ENCODE data around the gene C12orf43.

The C12orf43 gene

GRCh38 chr12:120999191-121000120 lies 16.8 kb downstream of the C12orf43 start:
- DNase-seq (ENCODE audit: low spot score): no peak

GRCh38 chr12:120998435-120998834 lies 17.9 kb downstream of the C12orf43 start:
- no peak for DNase-seq (ENCODE audit: low spot score)

DNA sequence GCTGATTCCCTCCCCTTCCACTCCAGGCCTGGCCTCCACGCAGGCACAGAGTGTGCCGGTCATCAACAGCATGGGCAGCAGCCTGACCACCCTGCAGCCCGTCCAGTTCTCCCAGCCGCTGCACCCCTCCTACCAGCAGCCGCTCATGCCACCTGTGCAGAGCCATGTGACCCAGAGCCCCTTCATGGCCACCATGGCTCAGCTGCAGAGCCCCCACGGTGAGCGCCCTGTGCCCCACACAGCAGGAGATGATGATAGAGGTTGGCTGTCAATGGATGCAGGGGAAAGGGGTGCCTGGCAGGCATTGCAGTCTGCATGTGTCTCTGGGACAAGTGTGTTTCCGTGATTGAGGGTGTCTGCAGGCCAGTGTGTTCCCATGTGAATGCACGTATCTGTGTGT lies 18.8 kb downstream of the C12orf43 start:
- no peak for DNase-seq (ENCODE audit: low spot score)

DNA sequence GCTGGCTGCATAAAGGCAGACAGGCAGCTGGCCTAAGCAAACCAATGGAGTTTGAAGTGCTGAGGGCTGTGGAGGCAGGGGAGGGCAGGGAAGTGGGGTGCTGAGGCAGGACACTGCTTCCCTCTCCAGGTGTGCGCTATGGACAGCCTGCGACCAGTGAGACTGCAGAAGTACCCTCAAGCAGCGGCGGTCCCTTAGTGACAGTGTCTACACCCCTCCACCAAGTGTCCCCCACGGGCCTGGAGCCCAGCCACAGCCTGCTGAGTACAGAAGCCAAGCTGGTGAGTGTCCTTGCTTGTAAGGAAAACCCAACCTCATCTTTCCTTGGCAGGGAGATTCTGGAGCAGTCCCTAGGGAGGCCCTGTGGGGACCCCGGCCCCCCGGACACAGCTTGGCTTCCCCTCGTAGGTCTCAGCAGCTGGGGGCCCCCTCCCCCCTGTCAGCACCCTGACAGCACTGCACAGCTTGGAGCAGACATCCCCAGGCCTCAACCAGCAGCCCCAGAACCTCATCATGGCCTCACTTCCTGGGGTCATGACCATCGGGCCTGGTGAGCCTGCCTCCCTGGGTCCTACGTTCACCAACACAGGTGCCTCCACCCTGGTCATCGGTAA lies 20.0 kb downstream of the C12orf43 start:
- DNase-seq (ENCODE audit: low spot score): no peak

DNA sequence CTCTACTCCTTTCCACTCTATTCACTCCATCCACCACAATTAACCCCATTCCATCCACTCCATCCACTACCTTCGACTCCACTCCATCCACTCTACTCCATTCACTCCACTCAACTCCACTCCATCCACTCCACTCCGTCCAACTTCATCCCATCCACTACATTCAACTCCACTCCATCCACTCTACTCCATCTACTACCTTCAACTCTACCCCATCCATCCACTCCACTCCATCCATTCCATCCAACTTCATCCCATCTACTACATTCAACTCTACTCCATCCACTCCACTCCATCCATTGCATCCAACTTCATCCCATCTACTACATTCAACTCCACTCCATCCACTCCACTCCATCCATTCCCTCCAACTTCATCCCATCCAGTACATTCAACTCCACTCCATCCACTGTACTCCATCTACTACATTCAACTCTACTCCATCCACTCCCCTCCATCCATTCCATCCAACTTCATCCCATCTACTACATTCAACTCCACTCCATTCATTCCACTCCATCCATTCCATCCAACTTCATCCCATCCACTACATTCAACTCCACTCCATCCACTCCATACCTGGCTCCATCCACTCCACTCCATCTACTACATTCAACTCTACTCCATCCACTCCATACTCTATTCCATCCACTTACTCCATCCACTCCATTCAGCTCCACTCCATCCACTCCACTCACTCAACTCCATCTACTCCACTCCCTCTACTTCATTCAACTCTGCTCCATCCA lies 21.5 kb downstream of the C12orf43 start:
- DNase-seq (ENCODE audit: low spot score): no peak

GRCh38 chr12:120994059-120994458 lies 22.2 kb downstream of the C12orf43 start:
- DNase-seq (ENCODE audit: low spot score): no peak

DNA sequence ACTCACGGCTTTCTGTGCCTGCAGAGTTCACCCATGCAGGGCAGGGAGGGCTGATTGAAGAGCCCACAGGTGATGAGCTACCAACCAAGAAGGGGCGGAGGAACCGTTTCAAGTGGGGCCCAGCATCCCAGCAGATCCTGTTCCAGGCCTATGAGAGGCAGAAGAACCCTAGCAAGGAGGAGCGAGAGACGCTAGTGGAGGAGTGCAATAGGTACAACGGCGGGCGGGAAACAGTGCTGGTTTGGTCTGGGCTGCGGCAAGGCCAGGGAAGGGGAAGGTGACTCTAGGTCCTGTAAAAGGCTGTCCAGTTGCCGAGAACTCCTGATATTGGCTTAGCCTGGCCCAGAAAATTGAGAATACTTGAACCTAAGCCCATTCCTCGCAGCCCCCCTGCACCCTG lies 22.8 kb downstream of the C12orf43 start:
- DNase-seq (ENCODE audit: low spot score): no peak

GRCh38 chr12:120992989-120993388 lies 23.3 kb downstream of the C12orf43 start:
- DNase-seq (ENCODE audit: low spot score): no peak

DNA sequence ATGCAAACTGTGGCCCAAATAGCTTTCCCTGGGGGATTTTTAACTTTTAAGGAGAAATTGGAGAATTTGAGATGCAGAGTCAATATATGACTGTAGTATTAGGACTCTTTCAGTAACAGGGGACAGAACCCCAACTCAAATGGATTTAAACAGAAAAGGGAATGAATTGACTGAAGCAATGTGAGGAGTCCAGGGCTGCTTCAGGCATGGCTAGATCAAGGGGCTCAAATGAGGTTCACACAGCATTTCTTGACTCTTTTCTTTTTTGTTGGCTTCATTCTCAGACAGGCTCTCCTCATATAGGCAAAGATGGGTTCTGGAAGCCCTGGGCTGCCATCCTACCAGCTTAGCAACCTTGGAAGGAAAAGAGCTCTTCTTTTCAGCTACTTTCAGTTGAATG lies 24.3 kb downstream of the C12orf43 start:
- no peak for DNase-seq (ENCODE audit: low spot score)

DNA sequence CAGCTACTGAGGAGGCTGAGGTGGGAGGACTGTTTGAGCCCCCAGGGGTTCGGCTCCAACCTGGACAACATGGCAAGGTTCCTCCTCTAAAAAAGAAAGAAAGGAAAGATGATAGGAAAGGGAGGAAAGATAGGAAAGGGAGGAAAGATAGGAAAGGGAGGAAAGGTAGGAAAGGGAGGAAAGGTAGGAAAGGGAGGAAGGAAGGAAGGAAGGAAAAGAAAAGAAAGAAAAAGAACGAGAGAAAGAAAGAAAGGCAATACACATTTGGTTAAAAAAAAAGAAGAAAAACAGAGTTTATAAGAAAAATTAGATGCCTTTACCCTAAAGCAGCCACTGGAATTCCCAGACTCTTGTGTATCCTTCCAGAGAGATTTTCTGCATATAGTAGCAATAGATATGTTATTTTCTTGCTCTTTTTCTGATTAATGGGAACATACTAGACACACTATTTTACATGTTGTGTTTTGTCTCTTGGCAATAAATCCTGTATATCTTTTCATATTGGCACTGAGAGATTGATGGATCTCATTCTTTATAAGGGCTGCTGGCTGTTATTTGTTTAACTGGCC lies 25.7 kb downstream of the C12orf43 start:
- no peak for DNase-seq (ENCODE audit: low spot score)

GRCh38 chr12:120989687-120990086 lies 26.6 kb downstream of the C12orf43 start:
- DNase-seq (ENCODE audit: low spot score): no peak

- no peak for DNase-seq (ENCODE audit: low spot score)
Measured at GRCh38 chr12:120988658-120989057, 27.6 kb downstream of the C12orf43 start.

GRCh38 chr12:120988234-120988633 lies 28.1 kb downstream of the C12orf43 start:
- no peak for DNase-seq (ENCODE audit: low spot score)

- DNase-seq (ENCODE audit: low spot score): no peak
Measured at GRCh38 chr12:120984351-120984898, 31.9 kb downstream of the C12orf43 start.

GRCh38 chr12:120983759-120984158 lies 32.5 kb downstream of the C12orf43 start:
- no peak for DNase-seq (ENCODE audit: low spot score)

- DNase-seq (ENCODE audit: low spot score): no peak
Measured at GRCh38 chr12:120982659-120983058, 33.6 kb downstream of the C12orf43 start.

GRCh38 chr12:120981407-120981941 lies 34.8 kb downstream of the C12orf43 start:
- no peak for DNase-seq (ENCODE audit: low spot score)

GRCh38 chr12:120980800-120981368 lies 35.4 kb downstream of the C12orf43 start:
- DNase-seq (ENCODE audit: low spot score): no peak

GRCh38 chr12:120979862-120980696 lies 36.2 kb downstream of the C12orf43 start:
- DNase-seq (ENCODE audit: low spot score): no peak

GRCh38 chr12:120979220-120979861 lies 36.9 kb downstream of the C12orf43 start:
- DNase-seq (ENCODE audit: low spot score): no peak
